B cell (primary cell): Measurements from ENCODE around the gene STPG4.

Experiments
- CTCF ChIP-seq: fragments of 200-600 bp; IDR thresholded peaks from one replicate; pipeline ENCODE4 v1.8.0; 2022; ENCODE audit warnings: antibody characterized with exemption, mild to moderate bottlenecking
- EZH2 ChIP-seq: IDR thresholded peaks from 2 replicates; pipeline ENCODE4 v1.6.1; 2012; ENCODE audit warnings: borderline replicate concordance, low read depth, mild to moderate bottlenecking, moderate library complexity, low read length; ENCODE audit not compliant: insufficient read depth, poor library complexity, severe bottlenecking

DNA sequence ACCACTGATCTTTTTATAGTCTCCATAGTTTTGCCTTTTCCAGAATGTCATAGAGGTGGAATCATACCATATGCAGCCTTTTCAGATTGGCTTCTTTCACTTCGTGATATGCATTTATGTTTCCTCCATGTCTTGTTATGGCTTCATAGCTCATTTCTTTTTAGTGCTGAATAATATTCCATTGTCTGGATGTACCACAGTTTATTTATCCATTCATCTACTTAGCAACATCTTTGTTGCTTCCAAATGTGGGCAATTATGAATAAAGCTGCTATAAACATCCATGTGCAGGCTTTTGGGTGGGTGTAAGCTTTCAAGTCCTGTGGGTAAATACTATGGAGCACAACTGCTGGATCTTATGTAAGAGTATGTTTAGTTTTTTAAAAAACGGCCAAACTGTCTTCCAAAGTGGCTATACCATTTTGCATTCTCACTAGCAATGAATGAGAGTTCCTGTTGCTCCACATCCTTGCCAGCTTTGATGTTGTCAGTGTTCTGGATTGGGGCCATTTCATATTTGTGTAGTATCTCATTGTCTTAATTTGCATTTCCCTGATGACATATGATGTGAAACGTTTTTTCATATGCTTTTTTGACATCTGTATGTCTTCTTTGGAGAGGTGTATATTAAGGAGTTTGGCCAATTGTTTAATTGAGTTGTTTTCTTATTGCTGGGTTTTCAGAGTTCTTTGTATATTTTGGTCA lies 20.6 kb downstream of the STPG4 start:
- no peak for TF ChIP-seq CTCF
- no peak for TF ChIP-seq EZH2
